Measurements from ENCODE around the gene MUC21. TPM values are rescaled to one million over a fixed set of nuclear protein-coding genes. Genes with fewer than 3 reads are reported as not detected.
"Not testable (repeated sequence)": the region's sequence is repeated elsewhere in the genome, so short reads cannot be mapped to it uniquely, and the experiment has no call there.

MUC21 gene
- total RNA-seq, 1 donor from 2014 or later, result not detected

DNA sequence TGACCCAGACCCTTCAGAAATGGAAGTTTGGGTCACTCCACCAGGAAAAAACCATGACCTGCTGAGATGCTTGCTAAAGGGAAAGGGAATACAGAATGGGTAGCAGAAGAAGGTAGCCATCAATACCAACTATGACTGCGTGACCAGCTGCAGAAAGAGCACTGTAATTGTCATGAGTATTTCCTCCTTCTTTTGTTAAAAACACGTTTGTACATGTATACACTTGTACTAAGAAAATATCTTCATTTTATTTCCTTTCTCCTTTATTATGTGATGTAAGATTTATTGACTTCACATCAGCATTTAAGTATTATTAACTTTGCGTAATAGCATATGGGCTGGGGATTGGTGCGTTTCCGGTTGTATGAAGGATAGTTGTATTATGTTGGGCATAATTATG is 12.6 kb upstream of the MUC21 start:
- DNase-seq, result no peak

GRCh38 chr6:30972816-30973215 is 10.7 kb upstream of the MUC21 start:
- no peak for DNase-seq

- no peak for DNase-seq
Observed at GRCh38 chr6:30974490-30975252, 8.8 kb upstream of the MUC21 start.

GRCh38 chr6:30979141-30979540 is 4.4 kb upstream of the MUC21 start:
- no peak for DNase-seq

GRCh38 chr6:30979690-30980089 is 3.8 kb upstream of the MUC21 start:
- no peak for DNase-seq

DNA sequence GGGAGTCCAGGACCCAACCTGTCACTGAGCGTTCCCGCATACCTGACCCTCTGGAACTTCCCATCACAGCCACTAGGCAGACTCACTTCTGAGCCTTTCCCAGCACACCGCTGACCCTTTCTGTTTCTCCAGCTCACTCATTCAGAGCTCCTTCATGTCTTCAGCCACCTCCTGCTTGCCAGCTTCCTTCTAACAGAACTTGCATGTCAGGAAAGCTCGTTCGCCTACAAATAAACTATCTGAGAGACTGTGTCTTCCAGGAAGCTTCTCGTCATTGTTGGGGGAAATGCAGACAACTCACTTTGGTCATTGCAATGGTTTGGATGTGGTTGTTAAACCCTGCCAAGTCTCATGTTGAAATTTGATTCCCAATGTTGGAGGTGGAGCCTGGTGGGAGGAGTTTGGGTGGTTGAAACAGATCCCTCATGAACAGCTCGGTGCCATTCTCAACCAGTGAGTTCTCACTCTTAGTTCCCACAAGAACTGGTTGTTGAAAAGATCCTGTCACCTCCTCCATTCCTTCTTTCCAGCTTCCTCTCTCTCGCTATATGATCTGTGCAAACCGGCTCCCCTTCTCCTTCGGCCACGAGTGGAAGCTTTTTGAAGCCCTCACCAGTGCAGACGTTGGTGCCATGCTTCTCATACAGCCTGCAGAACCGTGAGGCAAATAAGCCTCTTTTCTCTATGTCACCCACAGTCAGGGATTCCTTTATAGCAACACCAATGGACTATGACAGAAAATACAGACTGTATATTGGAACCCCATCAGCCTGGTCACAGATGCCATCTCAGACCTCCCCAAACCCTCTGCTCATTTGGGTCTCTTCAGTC is 1.4 kb upstream of the MUC21 start:
- no peak for DNase-seq

GRCh38 chr6:30985490-30985889 is 2.0 kb downstream of the MUC21 start:
- DNase-seq, result no peak

GRCh38 chr6:30987304-30987703 is 3.8 kb downstream of the MUC21 start:
- no peak for DNase-seq

GRCh38 chr6:30988209-30988825 is 4.8 kb downstream of the MUC21 start:
- DNase-seq, result no peak

DNA sequence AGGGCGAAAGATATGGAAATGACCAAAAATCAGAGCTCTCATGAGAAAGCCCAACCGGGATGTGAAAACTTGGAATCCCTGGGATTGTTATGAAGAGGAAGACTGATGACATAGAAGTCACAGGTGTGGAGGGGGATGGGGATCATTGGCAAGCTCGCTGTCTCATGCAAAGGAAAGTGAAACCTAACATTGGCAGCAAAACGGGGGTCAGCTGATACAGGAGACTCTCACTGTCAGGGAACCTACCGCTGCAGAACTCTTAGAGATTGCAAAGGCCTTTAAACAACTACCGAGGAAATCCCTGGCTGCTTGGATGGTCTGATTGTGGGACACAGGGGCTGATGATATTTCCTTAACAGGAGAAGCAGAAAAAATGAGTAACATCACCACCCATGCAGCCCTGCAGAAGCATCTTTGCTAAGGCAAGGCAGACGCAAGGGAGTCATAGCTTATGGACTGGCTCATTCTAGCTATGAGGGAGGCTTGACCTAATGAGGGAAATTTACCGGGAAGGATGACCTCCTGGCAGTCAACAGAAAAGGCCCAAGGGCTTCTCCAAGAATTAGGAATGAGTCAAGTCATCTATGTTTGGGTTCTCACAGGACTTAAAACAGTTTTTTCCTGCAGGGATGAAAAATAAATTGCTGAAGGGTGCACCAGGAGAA is 7.0 kb downstream of the MUC21 start:
- DNase-seq, result no peak

DNA sequence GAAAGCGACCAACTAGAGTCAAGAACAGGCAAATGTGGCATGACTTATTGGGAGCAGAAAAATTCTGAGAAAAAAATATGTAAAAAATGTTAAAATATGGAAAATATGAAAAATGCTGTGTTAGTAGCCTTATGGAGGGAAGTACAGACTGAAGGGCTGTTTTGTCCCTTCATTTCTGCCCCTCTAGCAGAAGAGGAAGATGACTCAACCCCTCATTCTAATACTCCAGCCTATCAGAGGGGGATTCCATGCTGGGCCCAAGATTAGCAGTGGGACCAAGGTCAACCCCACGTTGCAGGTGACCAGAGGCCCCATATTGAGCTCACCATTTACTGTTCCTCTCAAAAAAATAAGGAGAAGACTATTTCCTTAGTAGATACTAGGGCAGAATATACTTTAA is 8.4 kb downstream of the MUC21 start:
- no peak for DNase-seq

DNA sequence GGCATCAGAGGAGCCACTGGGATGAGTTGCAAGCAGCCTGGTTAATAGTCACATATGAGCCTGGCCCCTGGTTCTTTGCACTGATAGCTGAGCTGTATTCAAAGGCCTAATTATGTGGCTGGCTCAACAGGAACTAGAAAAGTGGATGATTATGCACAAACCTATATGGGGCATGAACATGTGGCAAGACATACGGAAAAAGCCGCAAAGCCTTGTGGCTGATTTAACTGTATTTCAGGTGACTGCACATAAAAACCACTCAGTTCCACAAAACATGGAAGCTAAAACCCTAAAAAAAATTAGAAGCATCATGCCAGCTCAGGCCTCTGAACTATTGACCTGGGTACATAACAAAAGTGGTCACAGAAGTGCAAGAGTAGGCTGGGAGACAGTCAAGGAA is 13.8 kb downstream of the MUC21 start:
- no peak for DNase-seq

DNA sequence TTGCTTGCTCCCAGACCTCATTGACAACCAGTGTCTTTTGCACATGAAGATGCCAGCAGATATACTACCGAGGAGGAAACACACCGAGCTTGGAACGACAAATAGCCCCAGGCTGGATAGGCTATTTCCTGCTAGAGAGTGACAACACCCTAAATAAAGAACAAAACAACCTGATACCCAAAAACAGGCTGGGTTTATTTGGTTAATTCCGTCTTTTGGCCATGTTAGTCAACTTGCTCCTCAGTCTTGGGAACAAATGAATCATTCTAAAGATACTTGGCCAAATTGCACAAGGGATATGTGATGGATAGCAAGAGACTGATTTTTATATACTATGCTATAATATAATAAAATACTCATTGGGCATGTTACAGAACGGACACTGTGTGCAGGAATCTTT is 15.3 kb downstream of the MUC21 start:
- no peak for DNase-seq

DNA sequence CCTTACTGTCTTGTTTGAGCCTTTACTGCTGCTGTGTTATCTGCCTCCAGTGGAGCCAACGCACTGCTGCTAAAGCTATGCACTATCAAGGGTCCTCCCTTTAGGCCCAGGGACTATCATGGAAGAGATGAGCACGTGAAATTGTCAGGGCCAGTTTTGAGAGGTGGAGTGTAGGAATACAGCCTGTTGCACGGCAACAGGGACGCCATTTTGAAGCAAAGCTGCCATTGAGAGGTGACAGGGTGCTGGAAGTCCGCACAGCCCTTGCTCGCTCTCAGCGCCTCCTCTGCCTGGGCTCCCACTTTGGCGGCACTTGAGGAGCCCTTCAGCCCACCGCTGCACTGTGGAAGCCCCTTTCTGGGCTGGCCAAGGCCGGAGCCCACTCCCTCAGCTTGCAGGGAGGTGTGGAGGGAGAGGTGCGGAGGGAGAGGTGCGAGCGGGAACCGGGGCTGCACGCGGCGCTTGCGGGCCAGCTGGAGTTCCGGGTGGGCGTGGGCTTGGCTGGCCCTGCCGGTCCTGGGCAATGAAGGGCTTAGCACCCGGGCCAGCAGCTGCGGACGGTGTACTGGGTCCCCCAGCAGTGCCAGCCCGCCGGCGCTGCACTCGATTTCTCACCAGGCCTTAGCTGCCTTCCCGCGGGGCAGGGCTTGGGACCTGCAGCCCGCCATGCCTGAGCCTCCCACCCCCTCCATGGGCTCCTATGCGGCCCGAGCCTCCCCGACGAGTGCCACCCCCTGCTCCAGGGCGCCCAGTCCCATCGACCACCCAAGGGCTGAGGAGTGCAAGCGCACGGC is 16.7 kb downstream of the MUC21 start:
- DNase-seq, result not testable (repeated sequence)

GRCh38 chr6:31001281-31001888 is 17.9 kb downstream of the MUC21 start:
- DNase-seq, result no peak

- DNase-seq, result no peak
Observed at GRCh38 chr6:31002471-31002870, 19.0 kb downstream of the MUC21 start.

- DNase-seq, result no peak
Observed at GRCh38 chr6:31004794-31005193, 21.3 kb downstream of the MUC21 start.

DNA sequence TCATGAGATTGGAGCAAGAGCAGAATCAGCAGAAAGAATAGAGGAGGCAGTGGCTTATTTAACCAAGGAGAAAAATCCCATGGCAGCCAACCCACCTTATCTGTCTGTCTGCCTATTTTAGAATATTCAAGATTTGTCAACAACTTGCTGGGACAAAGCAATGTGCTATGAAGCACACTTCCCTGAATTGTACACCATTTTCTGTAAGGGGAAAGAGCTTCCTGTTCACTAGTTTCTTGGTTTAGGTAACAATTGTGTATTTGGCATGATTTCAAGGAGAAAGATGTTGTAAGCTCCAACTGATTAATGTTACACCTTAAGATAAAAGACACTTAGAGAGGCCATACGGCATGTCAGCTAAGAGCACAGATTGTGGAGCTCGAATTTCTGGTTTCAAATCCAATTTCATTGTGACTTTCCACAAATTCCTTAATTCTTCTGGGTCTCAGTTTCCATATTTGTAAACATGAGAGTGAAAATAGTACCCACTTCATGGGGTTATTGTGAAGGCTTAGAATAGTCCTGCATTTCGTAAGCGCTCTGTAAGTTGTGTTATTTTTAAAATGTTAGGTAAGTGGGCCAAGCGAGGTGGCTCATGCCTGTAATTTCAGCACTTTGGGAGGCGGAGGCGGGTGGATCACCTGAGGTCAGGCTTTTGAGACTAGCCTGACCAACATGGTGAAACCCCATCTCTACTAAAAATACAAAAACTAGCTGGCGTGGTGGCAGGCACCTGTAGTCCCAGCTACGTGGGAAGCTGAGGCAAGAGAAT is 21.9 kb downstream of the MUC21 start:
- DNase-seq, result no peak

DNA sequence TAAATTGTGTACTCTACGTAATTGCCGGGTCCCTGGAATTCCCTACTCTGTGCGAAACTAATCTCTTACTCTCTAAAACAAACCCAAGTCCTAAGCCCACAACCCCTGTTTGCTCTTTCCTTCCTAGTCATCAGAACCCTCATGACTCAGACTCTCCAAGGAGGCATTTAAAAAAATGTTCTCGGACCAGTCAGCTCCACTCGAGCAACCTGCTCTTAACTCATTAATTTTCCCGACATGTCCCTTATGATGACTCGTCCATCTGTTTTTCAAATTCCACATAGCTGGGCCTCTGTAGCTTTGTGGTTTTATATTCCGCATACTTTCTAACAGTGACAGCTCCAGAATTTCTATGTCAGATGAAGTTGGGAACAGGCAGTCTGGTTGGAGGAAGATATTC is 24.2 kb downstream of the MUC21 start:
- DNase-seq, result no peak

DNA sequence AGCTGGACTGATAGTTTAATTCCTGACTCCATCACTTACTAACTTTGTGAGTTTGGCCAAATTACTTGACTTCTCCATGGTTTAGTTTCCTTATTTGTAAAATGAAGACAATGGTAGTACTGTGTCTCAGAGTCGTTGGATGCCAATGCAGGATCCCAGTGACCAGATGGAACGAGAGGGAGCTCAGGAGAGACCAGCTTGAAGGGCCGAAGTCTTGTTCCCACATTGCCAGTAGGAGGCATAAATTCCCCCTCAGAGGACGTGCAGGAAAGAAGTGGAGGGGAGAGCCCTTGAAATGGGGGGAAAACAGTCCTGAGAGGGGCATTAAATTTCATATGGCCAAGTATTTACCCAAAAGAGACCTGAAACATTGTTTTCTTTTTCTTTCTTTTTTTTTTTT is 24.6 kb downstream of the MUC21 start:
- no peak for DNase-seq

DNA sequence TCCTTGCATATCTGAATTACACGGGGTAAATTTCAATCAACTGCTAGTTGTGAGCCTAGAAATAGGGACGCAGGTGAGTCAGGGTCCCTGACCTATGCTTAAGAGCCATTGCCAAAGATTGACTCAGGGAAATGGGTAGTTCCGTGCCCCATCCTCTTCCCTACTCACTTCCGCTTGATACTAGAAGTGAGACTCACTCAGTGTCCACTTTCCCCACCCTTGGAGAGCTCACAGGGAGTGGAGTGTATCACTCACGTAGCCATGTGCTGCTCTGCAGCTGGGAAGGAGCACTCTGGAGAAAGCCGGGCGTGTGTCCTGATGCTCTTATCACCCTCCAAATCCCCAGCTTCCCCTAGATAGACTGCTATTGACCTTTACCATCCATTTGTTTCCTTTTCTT is 26.2 kb downstream of the MUC21 start:
- no peak for DNase-seq
